ENCODE measurements around the gene BBLN.
A peak's percentile ranks its signal among the peaks of the same experiment; 100 is the strongest.
"Not testable (repeated sequence)": the region's sequence is repeated elsewhere in the genome, so short reads cannot be mapped to it uniquely, and the experiment has no call there.

The BBLN gene

DNA sequence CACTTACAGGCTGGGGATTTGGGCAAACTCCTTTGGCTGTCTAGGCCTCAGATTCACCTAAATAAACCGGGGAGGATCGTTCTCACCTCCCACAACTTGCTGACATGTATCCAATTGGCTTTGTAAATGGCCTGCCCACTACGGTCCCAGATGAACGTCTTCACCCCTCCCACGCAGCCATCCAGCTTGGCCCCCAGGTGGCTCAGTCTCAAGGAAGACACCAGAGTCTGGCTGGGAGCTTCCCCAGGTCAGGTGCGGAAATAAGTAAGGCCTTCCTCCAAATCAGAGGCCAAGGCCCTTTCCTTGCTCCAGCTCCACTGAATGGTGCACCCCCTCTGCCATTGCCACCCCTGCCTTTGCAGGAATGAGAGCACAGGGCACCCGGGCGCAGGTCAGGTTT is 19.9 kb downstream of the BBLN start:
- Histone ChIP-seq H2AFZ (ENCODE audit: low read length) (no peak overlapping the region), H3K9me3 (ENCODE audit: low read length) (peaks cover 9% of the 10 kb centered on the region), H4K20me1 (ENCODE audit: insufficient read depth, low read length) (no peaks in the 10 kb centered on the region), H3K4me3 (ENCODE audit: low read depth, low read length, poor library complexity, severe bottlenecking) (no peak overlapping the region), H3K4me2 (ENCODE audit: low read length) (no peak overlapping the region), H3K9me2 (ENCODE audit: low read depth, low read length) (no peaks in the 10 kb centered on the region), H3K27me3 (ENCODE audit: insufficient read depth, low read length) (no peaks in the 10 kb centered on the region), H3K79me2 (ENCODE audit: insufficient read depth, low read length) (no peaks in the 10 kb centered on the region), H3K4me1 (ENCODE audit: insufficient read depth, low read length, severe bottlenecking) (no peaks in the 10 kb centered on the region), H3K9ac (ENCODE audit: low read length) (no peak overlapping the region), H3K27ac (ENCODE audit: low read depth, low read length, poor library complexity, severe bottlenecking) (no peak overlapping the region), H3F3A (ENCODE audit: insufficient read depth, low read length) (no peaks in the 10 kb centered on the region), H3K36me3 (ENCODE audit: insufficient read depth, low read length) (peaks cover 63% of the 10 kb centered on the region)
- TF ChIP-seq, protein P1, sequence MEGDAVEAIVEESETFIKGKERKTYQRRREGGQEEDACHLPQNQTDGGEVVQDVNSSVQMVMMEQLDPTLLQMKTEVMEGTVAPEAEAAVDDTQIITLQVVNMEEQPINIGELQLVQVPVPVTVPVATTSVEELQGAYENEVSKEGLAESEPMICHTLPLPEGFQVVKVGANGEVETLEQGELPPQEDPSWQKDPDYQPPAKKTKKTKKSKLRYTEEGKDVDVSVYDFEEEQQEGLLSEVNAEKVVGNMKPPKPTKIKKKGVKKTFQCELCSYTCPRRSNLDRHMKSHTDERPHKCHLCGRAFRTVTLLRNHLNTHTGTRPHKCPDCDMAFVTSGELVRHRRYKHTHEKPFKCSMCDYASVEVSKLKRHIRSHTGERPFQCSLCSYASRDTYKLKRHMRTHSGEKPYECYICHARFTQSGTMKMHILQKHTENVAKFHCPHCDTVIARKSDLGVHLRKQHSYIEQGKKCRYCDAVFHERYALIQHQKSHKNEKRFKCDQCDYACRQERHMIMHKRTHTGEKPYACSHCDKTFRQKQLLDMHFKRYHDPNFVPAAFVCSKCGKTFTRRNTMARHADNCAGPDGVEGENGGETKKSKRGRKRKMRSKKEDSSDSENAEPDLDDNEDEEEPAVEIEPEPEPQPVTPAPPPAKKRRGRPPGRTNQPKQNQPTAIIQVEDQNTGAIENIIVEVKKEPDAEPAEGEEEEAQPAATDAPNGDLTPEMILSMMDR (IDR thresholded peaks at IDR 0.05; ENCODE audit: low read length): no peak
- TF ChIP-seq EZH2 (IDR thresholded peaks at IDR 0.05; ENCODE audit: borderline replicate concordance, low read length): no peak

DNA sequence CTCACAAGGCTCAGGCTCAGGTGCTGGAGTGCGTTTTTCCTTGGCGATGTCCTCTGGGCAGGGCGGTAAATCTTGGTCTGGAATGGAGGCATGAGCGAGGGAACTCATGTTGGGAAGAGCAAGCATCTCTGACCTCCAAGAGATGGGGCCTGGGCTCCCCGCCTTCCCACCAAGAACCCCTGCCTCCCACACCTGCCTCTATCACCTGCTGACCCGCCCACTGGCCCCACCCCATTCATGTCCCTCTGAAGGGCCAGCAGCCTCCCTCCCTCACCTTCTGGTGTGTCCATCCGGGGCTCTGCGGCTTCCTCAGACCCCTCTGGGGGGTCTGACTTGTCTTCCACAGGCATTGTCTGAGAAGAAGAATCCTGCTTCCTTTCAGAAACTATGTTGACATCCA is 20.4 kb downstream of the BBLN start:
- H3K4me3 ChIP-seq (ENCODE audit: low read depth, low read length, poor library complexity, severe bottlenecking): no peak overlapping the region
- H3K27me3 ChIP-seq (ENCODE audit: insufficient read depth, low read length): no peaks in the 10 kb centered on the region
- no peak overlapping the region for H3K27ac ChIP-seq (ENCODE audit: low read depth, low read length, poor library complexity, severe bottlenecking)
- no peaks in the 10 kb centered on the region for H3F3A ChIP-seq (ENCODE audit: insufficient read depth, low read length)
- peaks cover 9% of the 10 kb centered on the region for H3K9me3 ChIP-seq (ENCODE audit: low read length)
- no peak overlapping the region for H2AFZ ChIP-seq (ENCODE audit: low read length)
- H3K79me2 ChIP-seq (ENCODE audit: insufficient read depth, low read length): no peaks in the 10 kb centered on the region
- no peaks in the 10 kb centered on the region for H4K20me1 ChIP-seq (ENCODE audit: insufficient read depth, low read length)
- H3K4me2 ChIP-seq (ENCODE audit: low read length): no peak overlapping the region
- no peaks in the 10 kb centered on the region for H3K9me2 ChIP-seq (ENCODE audit: low read depth, low read length)
- H3K36me3 ChIP-seq (ENCODE audit: insufficient read depth, low read length): peaks cover 59% of the 10 kb centered on the region
- no peaks in the 10 kb centered on the region for H3K4me1 ChIP-seq (ENCODE audit: insufficient read depth, low read length, severe bottlenecking)
- TF ChIP-seq EZH2 (IDR thresholded peaks at IDR 0.05; ENCODE audit: borderline replicate concordance, low read length): no peak
- TF ChIP-seq, protein P1 (IDR thresholded peaks at IDR 0.05; ENCODE audit: low read length): no peak
- no peak overlapping the region for H3K9ac ChIP-seq (ENCODE audit: low read length)

DNA sequence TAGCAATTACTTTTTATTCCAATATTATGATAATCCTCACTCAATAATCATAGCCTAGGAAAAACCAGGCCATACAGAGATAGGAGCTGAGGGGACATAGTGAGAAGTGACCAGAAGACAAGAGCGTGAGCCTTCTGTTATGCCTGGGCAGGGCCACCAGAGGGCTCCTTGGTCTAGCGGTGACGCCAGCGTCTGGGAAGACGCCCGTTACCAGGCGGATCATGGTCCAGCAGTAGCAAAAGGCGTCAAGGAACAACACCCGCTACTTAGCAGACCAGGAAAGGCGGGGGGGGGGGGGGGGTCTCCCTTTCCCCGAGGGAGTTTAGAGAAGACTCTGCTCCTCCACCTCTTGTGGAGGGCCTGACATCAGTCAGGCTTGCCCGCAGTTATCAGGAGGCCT is 21.4 kb downstream of the BBLN start:
- not testable (repeated sequence) for H3K9ac ChIP-seq (ENCODE audit: low read length); H3K27ac ChIP-seq (ENCODE audit: low read depth, low read length, poor library complexity, severe bottlenecking); H3K4me1 ChIP-seq (ENCODE audit: insufficient read depth, low read length, severe bottlenecking); H3K9me3 ChIP-seq (ENCODE audit: low read length); H3K4me2 ChIP-seq (ENCODE audit: low read length); H4K20me1 ChIP-seq (ENCODE audit: insufficient read depth, low read length); H3F3A ChIP-seq (ENCODE audit: insufficient read depth, low read length); H3K4me3 ChIP-seq (ENCODE audit: low read depth, low read length, poor library complexity, severe bottlenecking); H2AFZ ChIP-seq (ENCODE audit: low read length); H3K9me2 ChIP-seq (ENCODE audit: low read depth, low read length); H3K79me2 ChIP-seq (ENCODE audit: insufficient read depth, low read length); H3K27me3 ChIP-seq (ENCODE audit: insufficient read depth, low read length)
- H3K36me3 ChIP-seq (ENCODE audit: insufficient read depth, low read length): peaks cover 49% of the 10 kb centered on the region
- TF ChIP-seq, protein P1 (IDR thresholded peaks at IDR 0.05; ENCODE audit: low read length): peak; percentile 16; the same call in 1 of the 2 replicates

All from OCI-LY1 (cell line).